GM12801 (cell line): ENCODE results near the gene SYT1.

Experiments used
- TF ChIP-seq, protein P1 (sequence below): IDR thresholded peaks from one replicate; pipeline ENCODE4 v1.5.1; 2011; ENCODE audit warnings: control low read depth; ENCODE audit not compliant: insufficient read length; ENCODE audit errors: extremely low read depth

Gene SYT1

DNA sequence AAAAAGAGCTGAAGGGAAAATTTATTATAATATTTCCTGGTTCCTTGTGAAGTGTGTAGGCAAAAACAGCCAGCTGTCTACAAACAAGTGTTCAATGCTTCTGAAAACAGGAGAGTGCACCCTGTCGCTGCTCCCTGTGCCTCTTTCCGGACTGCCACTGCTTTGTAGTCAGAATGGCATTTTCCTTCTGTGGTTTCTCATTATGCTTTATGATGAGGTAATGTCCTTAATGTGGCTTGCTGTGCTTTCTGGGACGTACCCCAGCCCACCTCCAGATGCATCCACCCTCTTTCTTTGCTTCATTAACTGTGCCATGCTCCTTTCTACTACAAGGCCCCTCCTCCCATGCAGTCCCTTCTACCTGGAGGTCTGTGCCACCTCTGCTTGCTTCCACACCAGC lies 148.1 kb downstream of the SYT1 start:
- TF ChIP-seq, protein P1, sequence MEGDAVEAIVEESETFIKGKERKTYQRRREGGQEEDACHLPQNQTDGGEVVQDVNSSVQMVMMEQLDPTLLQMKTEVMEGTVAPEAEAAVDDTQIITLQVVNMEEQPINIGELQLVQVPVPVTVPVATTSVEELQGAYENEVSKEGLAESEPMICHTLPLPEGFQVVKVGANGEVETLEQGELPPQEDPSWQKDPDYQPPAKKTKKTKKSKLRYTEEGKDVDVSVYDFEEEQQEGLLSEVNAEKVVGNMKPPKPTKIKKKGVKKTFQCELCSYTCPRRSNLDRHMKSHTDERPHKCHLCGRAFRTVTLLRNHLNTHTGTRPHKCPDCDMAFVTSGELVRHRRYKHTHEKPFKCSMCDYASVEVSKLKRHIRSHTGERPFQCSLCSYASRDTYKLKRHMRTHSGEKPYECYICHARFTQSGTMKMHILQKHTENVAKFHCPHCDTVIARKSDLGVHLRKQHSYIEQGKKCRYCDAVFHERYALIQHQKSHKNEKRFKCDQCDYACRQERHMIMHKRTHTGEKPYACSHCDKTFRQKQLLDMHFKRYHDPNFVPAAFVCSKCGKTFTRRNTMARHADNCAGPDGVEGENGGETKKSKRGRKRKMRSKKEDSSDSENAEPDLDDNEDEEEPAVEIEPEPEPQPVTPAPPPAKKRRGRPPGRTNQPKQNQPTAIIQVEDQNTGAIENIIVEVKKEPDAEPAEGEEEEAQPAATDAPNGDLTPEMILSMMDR: no peak

DNA sequence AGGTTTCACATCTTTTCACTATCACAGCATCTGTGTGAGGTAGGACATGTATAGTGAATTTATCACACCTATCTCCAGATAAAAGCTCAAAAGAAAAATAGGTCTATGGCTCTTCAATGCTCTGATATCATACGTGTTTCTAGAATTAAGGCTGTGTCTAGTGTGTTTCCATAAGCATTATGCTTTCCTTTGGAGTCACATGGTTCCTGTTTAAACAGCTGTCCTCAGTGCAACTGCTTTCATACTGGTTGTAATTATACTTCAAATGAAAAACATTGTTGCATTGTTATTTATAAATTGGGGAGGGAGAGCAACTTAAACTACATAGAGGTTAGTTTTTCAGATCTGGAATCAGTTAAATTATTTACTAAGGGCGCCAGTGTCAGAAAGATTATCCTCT lies 151.6 kb downstream of the SYT1 start:
- TF ChIP-seq, protein P1: no peak

DNA sequence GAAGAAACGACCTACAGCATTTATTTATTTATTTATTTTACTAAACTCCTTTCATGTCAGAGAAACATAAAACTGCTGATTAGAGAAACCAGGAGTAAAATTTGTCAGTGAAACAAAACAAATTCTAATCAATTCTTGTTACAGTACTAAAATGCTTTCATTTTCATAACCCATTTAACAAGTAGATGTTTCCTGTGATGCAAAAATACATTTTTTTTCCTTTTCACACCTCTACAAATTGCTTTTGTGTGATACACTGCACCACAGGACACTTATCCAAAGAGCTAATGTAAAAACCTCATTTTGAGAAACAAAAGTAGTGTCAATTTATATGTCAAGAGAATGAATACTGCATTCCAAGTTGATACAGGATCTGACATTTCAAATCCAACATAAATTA lies 155.1 kb downstream of the SYT1 start:
- TF ChIP-seq, protein P1: no peak

DNA sequence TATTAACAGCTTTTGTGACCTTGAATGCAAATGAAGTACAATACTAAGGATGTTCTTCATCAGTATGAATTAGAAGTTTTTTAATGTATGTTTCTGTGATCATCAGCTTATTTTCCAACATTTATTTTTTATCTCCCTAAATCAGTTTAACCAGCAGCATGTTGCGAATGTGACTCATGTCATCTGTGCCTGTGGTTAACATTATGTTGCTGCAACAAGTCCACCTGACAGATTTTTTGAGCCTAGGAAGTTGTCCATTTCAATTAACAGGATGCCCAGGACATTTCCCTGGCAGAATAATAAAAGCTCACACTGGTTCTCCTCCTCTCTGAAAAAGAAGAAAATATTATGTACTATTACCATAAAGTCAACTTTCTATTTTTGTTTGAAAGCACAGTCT lies 155.5 kb downstream of the SYT1 start:
- TF ChIP-seq, protein P1: no peak

DNA sequence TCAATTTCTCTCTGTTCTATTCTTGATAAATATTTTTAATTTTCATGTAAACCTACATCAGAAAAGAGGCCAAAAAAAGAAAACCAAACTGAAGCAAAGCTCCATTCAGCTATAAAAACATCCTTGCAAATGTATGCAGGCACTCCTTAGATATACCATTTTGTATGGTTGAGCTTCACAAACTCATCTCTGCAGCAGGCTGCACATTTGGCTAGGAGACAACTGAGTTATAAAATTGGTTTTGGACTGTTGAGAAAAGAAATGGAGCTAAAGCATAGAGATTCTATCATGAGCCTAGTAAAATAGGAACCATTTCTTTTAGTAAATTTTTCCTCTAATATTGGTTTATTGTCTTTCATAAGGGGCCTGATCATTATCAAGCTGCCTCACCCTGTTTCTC lies 156.4 kb downstream of the SYT1 start:
- TF ChIP-seq, protein P1: no peak

DNA sequence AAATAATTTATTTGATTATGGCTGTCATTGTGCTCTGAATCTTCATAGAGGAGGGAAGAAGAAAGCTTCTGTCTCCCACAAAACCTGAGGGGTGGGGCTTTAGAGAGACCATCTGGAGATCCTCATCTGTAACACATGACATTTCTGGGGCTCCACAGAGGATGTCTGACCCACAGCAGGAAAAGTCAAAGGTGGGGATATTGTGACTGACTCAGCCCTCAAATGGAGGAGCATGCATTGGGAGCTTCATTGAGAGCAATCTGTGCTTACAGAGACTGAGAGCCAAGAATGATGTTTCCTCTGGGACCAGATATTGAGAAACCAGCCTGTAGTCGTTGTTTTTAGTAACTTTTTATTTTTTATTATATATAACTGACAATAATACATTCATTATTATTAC lies 158.7 kb downstream of the SYT1 start:
- TF ChIP-seq, protein P1: no peak

DNA sequence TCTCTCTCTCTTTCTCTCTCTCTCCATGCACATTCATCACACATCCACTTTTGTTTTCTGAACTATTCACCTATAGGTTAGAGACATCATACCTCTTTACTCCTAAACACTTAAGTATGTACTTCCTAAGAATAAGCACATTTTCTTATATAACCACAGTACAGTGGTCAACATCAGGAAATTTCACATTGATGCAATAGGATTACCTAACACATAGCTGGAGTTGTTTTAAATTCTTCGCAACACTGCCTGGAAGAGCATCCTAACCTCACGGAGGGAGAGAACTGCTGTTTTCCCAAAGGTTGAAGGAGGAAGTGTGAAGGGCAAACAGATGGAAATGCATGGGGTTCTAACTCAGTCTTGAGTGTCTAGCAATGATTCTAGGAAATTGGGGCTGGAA lies 159.2 kb downstream of the SYT1 start:
- TF ChIP-seq, protein P1: no peak

DNA sequence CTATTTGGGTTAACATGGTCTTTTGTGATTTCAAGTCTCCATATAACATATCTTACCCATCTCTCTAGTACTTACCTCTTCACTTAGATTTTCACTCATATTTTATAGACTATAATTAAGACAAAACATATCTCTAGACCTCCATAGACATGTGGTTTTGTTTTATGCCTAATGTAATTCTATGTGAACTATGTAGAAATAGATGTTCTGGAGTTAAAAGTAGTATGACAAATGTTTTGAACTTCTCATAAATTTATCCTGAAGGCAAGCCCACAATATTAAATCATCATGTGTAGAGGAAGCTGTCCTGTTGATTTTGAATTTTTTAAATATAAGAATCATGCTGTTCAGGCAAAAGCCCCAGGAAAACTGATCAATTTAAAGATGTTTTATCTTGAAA lies 169.2 kb downstream of the SYT1 start:
- TF ChIP-seq, protein P1: no peak
